K562 (cell line): ENCODE measurements around the gene FCSK. TPM values are rescaled to one million over a fixed set of nuclear protein-coding genes. Genes with fewer than 3 reads are reported as not detected.
A peak's percentile ranks its signal among the peaks of the same experiment; 100 is the strongest.

ENCODE experiments used
- DMBX1 ChIP-seq: fragments of 250-450 bp; sonication (Bioruptor Pico); IDR thresholded peaks from 2 replicates; pipeline ENCODE4 v1.8.0; 2022; ENCODE audit warnings: inconsistent platforms, mild to moderate bottlenecking, moderate library complexity, borderline replicate concordance
- ILK ChIP-seq: fragments of 450-650 bp; IDR thresholded peaks from 2 replicates; pipeline ENCODE4 v1.6.1; 2016; ENCODE audit warnings: missing genetic modification characterization, low read depth, mild to moderate bottlenecking, missing compliant biosample characterization, moderate library complexity, borderline replicate concordance
- L3MBTL2 ChIP-seq: fragments of 450-650 bp; IDR thresholded peaks from 2 replicates; pipeline ENCODE4 v1.6.1; 2016; ENCODE audit warnings: mild to moderate bottlenecking, moderate library complexity
- MAFG ChIP-seq: fragments of 450-650 bp; conservative IDR thresholded peaks from 2 replicates; pipeline ENCODE4 v1.6.1; 2016; ENCODE audit warnings: missing genetic modification characterization, missing compliant biosample characterization
- NR1H2 ChIP-seq: sonication (generic); formaldehyde crosslinking; IDR thresholded peaks from 2 replicates; pipeline ENCODE4 v1.4.0; 2020; ENCODE audit warnings: mild to moderate bottlenecking, missing genetic modification reagents
- ZNF133 ChIP-seq: fragments of 250-450 bp; sonication (Bioruptor Pico); IDR thresholded peaks from 2 replicates; pipeline ENCODE4 v1.4.0; 2020; ENCODE audit warnings: mild to moderate bottlenecking
- ZNF311 ChIP-seq: fragments of 250-450 bp; sonication (Bioruptor Pico); IDR thresholded peaks from 2 replicates; pipeline ENCODE4 v1.4.0; 2020; ENCODE audit warnings: mild to moderate bottlenecking, moderate library complexity
- polyA plus RNA-seq, 8 experiments: library from polyadenylated mRNA; depleted of rRNA in 4 of 8; stranded (reverse) in 5 of 8; unstranded in 3 of 8; fragments of >200 nt; fragmentation: Nextera tagmentation in 2 of 8; fragmentation: Illumina TruSeq in 1 of 8; extraction: Ambion mirVana in 2 of 8; extraction: Trizol in 1 of 8; gene quantifications; 2 replicates each; pipeline versions ENCODE4 v1.2.1 to v1.2.3, GENCODE V29; 2011 to 2014; ENCODE audit warnings: inconsistent platforms in 1 of 8, missing spikeins in 1 of 8
- total RNA-seq, 7 experiments: library from RNA; depleted of rRNA in 6 of 7; stranded (reverse); fragments of >200 nt in 6 of 7; fragmentation: Illumina TruSeq in 2 of 7; extraction: Trizol in 2 of 7; gene quantifications; 2 replicates each; pipeline versions ENCODE4 v1.2.1 to v1.2.3, GENCODE V29; 2011 to 2021; ENCODE audit warnings: low replicate concordance in 1 of 7
- TF ChIP-seq, protein P1 (sequence below): IDR thresholded peaks from 3 replicates; pipeline ENCODE4 v1.6.1; 2011; ENCODE audit warnings: borderline replicate concordance, mild to moderate bottlenecking, moderate library complexity; ENCODE audit not compliant: insufficient read length; ENCODE audit errors: extremely low read depth
- TF ChIP-seq, protein P2 (sequence below): fragments of 200-400 bp; formaldehyde crosslinking; IDR thresholded peaks from 2 replicates; pipeline ENCODE4 v1.6.1; 2017; ENCODE audit warnings: mild to moderate bottlenecking, low read depth, low read length, moderate library complexity
- TF ChIP-seq, protein P3 (sequence below): fragments of 450-650 bp; IDR thresholded peaks from 2 replicates; pipeline ENCODE4 v1.6.1; 2016
- TF ChIP-seq, protein P4 (sequence below), 2 experiments: fragments of 450-650 bp in 1 of 2; sonication (generic) in 1 of 2; formaldehyde crosslinking in 1 of 2; IDR thresholded peaks; 2 replicates each; pipeline versions ENCODE4 v1.7.1 to v1.9.0; 2016 to 2022; ENCODE audit warnings: inconsistent platforms in 1 of 2, mild to moderate bottlenecking in 1 of 2, missing genetic modification reagents in 1 of 2

FCSK gene
- total and polyA plus RNA-seq, 9 of the 15 experiments (the other 6 are each of a cell fraction or from before 2014, with no cell fraction given) = 0.92 to 18.6 (median 8.3) TPM

DNA sequence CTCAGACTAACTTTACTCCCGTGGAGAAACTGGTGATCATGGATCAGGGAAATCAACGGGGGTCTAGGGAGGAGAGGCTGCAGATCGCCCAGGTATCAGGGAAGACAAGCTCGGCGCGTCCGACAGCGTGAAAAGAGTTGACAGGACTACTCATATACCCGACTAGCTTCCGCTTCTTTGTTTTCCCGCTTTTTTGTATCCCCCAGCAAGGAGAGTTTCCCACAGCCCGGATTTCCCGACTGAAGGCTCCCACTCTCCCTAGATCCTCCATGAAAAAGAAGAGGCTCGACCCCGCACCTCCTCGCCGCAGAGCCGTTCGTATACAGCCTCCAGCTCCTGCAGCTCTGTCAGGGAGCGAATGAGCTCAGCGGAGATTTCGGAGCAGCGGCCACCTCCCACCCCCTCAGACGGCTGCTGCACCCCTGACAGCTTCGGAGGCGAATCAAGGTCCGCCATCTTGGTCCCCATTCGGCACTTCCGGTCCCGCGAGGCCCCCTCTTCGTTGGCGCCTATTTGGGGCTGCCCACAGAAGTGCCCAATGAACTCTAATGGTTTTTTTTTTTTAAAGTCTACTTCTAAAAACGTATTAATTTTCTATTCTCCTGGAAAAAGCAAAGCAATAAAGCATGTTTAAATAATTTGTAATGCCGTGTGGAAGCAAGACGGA is 68.8 kb downstream of the FCSK start, which contains the start of gene COG4 (continued):
- TF ChIP-seq, protein P1, sequence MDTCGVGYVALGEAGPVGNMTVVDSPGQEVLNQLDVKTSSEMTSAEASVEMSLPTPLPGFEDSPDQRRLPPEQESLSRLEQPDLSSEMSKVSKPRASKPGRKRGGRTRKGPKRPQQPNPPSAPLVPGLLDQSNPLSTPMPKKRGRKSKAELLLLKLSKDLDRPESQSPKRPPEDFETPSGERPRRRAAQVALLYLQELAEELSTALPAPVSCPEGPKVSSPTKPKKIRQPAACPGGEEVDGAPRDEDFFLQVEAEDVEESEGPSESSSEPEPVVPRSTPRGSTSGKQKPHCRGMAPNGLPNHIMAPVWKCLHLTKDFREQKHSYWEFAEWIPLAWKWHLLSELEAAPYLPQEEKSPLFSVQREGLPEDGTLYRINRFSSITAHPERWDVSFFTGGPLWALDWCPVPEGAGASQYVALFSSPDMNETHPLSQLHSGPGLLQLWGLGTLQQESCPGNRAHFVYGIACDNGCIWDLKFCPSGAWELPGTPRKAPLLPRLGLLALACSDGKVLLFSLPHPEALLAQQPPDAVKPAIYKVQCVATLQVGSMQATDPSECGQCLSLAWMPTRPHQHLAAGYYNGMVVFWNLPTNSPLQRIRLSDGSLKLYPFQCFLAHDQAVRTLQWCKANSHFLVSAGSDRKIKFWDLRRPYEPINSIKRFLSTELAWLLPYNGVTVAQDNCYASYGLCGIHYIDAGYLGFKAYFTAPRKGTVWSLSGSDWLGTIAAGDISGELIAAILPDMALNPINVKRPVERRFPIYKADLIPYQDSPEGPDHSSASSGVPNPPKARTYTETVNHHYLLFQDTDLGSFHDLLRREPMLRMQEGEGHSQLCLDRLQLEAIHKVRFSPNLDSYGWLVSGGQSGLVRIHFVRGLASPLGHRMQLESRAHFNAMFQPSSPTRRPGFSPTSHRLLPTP = no peak
- TF ChIP-seq, protein P2, sequence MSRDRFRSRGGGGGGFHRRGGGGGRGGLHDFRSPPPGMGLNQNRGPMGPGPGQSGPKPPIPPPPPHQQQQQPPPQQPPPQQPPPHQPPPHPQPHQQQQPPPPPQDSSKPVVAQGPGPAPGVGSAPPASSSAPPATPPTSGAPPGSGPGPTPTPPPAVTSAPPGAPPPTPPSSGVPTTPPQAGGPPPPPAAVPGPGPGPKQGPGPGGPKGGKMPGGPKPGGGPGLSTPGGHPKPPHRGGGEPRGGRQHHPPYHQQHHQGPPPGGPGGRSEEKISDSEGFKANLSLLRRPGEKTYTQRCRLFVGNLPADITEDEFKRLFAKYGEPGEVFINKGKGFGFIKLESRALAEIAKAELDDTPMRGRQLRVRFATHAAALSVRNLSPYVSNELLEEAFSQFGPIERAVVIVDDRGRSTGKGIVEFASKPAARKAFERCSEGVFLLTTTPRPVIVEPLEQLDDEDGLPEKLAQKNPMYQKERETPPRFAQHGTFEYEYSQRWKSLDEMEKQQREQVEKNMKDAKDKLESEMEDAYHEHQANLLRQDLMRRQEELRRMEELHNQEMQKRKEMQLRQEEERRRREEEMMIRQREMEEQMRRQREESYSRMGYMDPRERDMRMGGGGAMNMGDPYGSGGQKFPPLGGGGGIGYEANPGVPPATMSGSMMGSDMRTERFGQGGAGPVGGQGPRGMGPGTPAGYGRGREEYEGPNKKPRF = no peak
- TF ChIP-seq ILK = no peak
- no peak for TF ChIP-seq DMBX1
- TF ChIP-seq MAFG (tag) = no peak
- TF ChIP-seq ZNF311 = no peak
- no peak for TF ChIP-seq L3MBTL2
- TF ChIP-seq NR1H2 (CRISPR knock-in tag) = no peak
- no peak for TF ChIP-seq ZNF133 (CRISPR knock-in tag)
- TF ChIP-seq, protein P3, sequence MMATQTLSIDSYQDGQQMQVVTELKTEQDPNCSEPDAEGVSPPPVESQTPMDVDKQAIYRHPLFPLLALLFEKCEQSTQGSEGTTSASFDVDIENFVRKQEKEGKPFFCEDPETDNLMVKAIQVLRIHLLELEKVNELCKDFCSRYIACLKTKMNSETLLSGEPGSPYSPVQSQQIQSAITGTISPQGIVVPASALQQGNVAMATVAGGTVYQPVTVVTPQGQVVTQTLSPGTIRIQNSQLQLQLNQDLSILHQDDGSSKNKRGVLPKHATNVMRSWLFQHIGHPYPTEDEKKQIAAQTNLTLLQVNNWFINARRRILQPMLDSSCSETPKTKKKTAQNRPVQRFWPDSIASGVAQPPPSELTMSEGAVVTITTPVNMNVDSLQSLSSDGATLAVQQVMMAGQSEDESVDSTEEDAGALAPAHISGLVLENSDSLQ = peak; percentile 42; the same call in 1 of the 2 replicates
- TF ChIP-seq, protein P4, sequence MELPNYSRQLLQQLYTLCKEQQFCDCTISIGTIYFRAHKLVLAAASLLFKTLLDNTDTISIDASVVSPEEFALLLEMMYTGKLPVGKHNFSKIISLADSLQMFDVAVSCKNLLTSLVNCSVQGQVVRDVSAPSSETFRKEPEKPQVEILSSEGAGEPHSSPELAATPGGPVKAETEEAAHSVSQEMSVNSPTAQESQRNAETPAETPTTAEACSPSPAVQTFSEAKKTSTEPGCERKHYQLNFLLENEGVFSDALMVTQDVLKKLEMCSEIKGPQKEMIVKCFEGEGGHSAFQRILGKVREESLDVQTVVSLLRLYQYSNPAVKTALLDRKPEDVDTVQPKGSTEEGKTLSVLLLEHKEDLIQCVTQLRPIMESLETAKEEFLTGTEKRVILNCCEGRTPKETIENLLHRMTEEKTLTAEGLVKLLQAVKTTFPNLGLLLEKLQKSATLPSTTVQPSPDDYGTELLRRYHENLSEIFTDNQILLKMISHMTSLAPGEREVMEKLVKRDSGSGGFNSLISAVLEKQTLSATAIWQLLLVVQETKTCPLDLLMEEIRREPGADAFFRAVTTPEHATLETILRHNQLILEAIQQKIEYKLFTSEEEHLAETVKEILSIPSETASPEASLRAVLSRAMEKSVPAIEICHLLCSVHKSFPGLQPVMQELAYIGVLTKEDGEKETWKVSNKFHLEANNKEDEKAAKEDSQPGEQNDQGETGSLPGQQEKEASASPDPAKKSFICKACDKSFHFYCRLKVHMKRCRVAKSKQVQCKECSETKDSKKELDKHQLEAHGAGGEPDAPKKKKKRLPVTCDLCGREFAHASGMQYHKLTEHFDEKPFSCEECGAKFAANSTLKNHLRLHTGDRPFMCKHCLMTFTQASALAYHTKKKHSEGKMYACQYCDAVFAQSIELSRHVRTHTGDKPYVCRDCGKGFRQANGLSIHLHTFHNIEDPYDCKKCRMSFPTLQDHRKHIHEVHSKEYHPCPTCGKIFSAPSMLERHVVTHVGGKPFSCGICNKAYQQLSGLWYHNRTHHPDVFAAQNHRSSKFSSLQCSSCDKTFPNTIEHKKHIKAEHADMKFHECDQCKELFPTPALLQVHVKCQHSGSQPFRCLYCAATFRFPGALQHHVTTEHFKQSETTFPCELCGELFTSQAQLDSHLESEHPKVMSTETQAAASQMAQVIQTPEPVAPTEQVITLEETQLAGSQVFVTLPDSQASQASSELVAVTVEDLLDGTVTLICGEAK (IDR thresholded peaks at IDR 0.05) = peak; percentile 83
- TF ChIP-seq, protein P4 (CRISPR knock-in tag; IDR thresholded peaks at IDR 0.05) = no peak
